WTC11 (cell line): ENCODE measurements around the gene RSPH10B2.

Experiments
- CBFB ChIP-seq: sonication (generic); formaldehyde crosslinking; IDR thresholded peaks from 2 replicates; pipeline ENCODE4 v1.8.1; 2022; ENCODE audit warnings: mild to moderate bottlenecking, low read depth, missing genetic modification reagents
- GTF2I ChIP-seq: fragments of 250-450 bp; sonication (Bioruptor Pico); conservative IDR thresholded peaks from 2 replicates; pipeline ENCODE4 v1.4.0; 2021; ENCODE audit warnings: mild to moderate bottlenecking
- JUN ChIP-seq: sonication (generic); formaldehyde crosslinking; IDR thresholded peaks from 2 replicates; pipeline ENCODE4 v1.8.0; 2023; ENCODE audit warnings: mild to moderate bottlenecking, missing genetic modification reagents
- OVOL2 ChIP-seq: fragments of 250-450 bp; sonication (Bioruptor Pico); IDR thresholded peaks from 2 replicates; pipeline ENCODE4 v1.9.0; 2021; ENCODE audit warnings: mild to moderate bottlenecking, borderline replicate concordance
- SP1 ChIP-seq: sonication (generic); formaldehyde crosslinking; conservative IDR thresholded peaks from 2 replicates; pipeline ENCODE4 v1.8.1; 2022; ENCODE audit warnings: missing genetic modification reagents
- TP53 ChIP-seq: sonication (generic); formaldehyde crosslinking; IDR thresholded peaks from 2 replicates; pipeline ENCODE4 v1.8.1; 2023; ENCODE audit warnings: mild to moderate bottlenecking, missing genetic modification reagents
- ZBTB21 ChIP-seq: sonication (generic); formaldehyde crosslinking; IDR thresholded peaks from 2 replicates; pipeline ENCODE4 v1.8.1; 2023; ENCODE audit warnings: mild to moderate bottlenecking, missing genetic modification reagents, borderline replicate concordance
- ZNF263 ChIP-seq: sonication (generic); formaldehyde crosslinking; IDR thresholded peaks from 2 replicates; pipeline ENCODE4 v1.8.1; 2022; ENCODE audit warnings: low read depth, mild to moderate bottlenecking, moderate library complexity, missing genetic modification reagents
- ZNF671 ChIP-seq: fragments of 250-450 bp; sonication (Bioruptor Pico); IDR thresholded peaks from 2 replicates; pipeline ENCODE4 v1.8.0; 2021; ENCODE audit warnings: mild to moderate bottlenecking
- TF ChIP-seq, protein P1 (sequence below): fragments of 200-600 bp; IDR thresholded peaks from 2 replicates; pipeline ENCODE4 v1.8.0; 2022; ENCODE audit warnings: antibody characterized with exemption
- TF ChIP-seq, protein P2 (sequence below): sonication (generic); formaldehyde crosslinking; IDR thresholded peaks from 2 replicates; pipeline ENCODE4 v1.8.1; 2023; ENCODE audit warnings: mild to moderate bottlenecking, missing genetic modification reagents, borderline replicate concordance

DNA sequence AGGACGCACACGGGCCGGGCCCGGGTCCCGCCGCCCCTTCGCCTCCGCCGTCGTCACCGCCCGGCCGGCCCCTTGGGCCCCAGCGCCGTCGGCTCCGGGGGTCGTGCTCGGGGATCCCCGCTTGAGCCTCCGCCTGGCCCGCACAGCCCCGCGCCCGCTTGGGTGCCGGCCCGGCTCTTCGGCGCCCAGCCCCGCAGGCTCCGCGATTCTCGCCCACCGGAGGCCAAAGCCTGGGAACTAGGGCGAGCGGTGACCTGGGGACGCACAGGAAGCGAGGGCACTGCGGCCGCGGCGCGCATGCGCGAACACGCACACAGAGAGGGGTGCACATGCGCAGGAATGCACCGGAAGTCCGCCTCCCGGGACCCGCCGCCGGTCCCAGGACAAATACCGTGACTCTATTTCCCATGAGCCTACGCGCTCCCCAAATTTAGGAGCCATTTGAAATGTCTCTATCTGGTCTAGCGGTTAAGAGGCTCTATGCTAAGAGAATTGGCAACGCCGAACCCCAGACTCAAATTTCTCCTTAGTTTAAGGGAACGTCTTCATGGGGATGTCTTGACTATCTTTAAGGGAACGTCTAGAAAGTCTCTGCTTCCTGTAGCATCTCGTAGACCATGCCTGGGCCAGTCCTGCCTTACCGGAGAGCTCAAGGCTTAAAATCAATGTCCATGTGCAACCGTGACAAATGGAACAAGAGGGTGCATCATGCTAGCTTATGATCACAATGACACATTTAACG is 47.1 kb upstream of the RSPH10B2 start, which contains the start of gene ZNF12:
- TF ChIP-seq ZNF263 (CRISPR knock-in tag) = no peak
- TF ChIP-seq, protein P1, sequence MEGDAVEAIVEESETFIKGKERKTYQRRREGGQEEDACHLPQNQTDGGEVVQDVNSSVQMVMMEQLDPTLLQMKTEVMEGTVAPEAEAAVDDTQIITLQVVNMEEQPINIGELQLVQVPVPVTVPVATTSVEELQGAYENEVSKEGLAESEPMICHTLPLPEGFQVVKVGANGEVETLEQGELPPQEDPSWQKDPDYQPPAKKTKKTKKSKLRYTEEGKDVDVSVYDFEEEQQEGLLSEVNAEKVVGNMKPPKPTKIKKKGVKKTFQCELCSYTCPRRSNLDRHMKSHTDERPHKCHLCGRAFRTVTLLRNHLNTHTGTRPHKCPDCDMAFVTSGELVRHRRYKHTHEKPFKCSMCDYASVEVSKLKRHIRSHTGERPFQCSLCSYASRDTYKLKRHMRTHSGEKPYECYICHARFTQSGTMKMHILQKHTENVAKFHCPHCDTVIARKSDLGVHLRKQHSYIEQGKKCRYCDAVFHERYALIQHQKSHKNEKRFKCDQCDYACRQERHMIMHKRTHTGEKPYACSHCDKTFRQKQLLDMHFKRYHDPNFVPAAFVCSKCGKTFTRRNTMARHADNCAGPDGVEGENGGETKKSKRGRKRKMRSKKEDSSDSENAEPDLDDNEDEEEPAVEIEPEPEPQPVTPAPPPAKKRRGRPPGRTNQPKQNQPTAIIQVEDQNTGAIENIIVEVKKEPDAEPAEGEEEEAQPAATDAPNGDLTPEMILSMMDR = no peak
- TF ChIP-seq CBFB = no peak
- TF ChIP-seq ZBTB21 (CRISPR knock-in tag) = no peak
- TF ChIP-seq ZNF671 = no peak
- no peak for TF ChIP-seq OVOL2 (CRISPR knock-in tag)
- TF ChIP-seq TP53 (CRISPR knock-in tag) = no peak
- TF ChIP-seq SP1 = no peak; the same call in 1 of the 2 replicates
- TF ChIP-seq, protein P2, sequence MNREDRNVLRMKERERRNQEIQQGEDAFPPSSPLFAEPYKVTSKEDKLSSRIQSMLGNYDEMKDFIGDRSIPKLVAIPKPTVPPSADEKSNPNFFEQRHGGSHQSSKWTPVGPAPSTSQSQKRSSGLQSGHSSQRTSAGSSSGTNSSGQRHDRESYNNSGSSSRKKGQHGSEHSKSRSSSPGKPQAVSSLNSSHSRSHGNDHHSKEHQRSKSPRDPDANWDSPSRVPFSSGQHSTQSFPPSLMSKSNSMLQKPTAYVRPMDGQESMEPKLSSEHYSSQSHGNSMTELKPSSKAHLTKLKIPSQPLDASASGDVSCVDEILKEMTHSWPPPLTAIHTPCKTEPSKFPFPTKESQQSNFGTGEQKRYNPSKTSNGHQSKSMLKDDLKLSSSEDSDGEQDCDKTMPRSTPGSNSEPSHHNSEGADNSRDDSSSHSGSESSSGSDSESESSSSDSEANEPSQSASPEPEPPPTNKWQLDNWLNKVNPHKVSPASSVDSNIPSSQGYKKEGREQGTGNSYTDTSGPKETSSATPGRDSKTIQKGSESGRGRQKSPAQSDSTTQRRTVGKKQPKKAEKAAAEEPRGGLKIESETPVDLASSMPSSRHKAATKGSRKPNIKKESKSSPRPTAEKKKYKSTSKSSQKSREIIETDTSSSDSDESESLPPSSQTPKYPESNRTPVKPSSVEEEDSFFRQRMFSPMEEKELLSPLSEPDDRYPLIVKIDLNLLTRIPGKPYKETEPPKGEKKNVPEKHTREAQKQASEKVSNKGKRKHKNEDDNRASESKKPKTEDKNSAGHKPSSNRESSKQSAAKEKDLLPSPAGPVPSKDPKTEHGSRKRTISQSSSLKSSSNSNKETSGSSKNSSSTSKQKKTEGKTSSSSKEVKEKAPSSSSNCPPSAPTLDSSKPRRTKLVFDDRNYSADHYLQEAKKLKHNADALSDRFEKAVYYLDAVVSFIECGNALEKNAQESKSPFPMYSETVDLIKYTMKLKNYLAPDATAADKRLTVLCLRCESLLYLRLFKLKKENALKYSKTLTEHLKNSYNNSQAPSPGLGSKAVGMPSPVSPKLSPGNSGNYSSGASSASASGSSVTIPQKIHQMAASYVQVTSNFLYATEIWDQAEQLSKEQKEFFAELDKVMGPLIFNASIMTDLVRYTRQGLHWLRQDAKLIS (CRISPR knock-in tag) = no peak
- TF ChIP-seq GTF2I (CRISPR knock-in tag) = no peak
- TF ChIP-seq JUN (CRISPR knock-in tag) = no peak; the same call in 1 of the 2 replicates
